ENCODE results near the gene AAMP.
A peak's percentile ranks its signal among the peaks of the same experiment; 100 is the strongest.

AAMP gene

DNA sequence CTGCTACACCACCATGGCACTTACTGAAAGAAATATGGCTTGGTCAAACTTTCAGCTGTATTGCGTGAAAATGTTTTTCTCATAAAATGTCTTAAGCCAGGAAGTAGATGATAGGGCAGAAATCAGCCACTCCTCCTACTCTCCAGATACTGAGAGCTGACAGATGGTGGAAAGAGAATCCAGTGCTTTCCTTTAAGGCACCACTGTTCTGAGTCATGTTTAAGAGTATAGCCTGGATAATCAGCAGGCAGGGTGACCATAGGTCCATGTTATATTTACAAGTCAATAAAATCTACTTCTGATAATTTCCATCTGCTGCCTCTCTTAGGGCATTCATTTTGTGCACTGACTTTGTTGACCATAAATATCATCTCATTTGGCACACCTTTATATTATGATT lies 31.1 kb downstream of the AAMP start:
- Mint-ChIP-seq H3K27me3 (no peaks in the 10 kb centered on the region), H3K27ac (peak overlapping the region; percentile 79), H3K4me1 (ENCODE audit: low read depth) (peaks cover 33% of the 10 kb centered on the region), H3K36me3 (ENCODE audit: low read depth) (peaks cover 99% of the 10 kb centered on the region), H3K4me3 (no peak overlapping the region), H3K9me3 (no peaks in the 10 kb centered on the region)
- DNase-seq, result no peak

DNA sequence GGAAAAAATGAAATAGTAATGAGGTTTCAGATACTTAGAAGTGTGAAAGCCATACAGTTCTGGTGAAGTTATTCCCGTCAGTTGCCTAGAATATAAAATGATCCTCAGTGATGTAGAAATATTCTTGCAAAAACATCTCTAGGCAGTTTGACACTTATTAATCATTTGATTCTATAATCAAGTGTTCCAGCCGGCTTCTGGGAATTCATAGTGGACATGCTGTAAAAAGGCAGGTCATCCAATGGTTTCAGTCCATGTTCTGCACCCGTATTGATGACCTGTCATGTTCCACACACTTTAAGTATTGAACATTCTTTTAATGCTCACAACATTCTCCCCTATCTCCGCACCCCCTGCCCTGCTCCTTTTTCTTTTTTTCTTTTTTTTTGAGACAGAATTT lies 33.1 kb downstream of the AAMP start:
- Mint-ChIP-seq H3K27ac (peak overlapping the region; percentile 79), H3K4me3 (no peak overlapping the region), H3K4me1 (ENCODE audit: low read depth) (peaks cover 35% of the 10 kb centered on the region), H3K27me3 (no peaks in the 10 kb centered on the region), H3K9me3 (no peaks in the 10 kb centered on the region), H3K36me3 (ENCODE audit: low read depth) (peaks cover 97% of the 10 kb centered on the region)
- DNase-seq, result no peak

DNA sequence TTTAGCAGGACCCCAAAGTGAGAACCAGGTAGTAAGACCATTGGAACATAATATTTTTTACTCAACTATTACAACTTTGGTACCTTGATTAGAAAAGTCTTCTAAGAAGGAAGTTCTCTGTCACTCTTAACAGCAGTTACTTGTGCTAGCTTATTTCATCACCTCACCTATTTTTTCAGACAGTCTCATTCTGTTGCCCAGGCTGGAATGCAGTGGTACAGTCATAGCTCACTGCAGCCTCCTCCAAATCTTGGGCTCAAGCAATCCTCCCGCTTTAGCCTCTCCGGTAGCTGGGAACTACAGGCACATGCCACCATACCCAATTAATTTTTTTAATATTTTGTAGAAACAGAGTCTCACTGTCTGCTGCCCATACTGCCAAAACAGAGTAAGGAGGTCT lies 34.9 kb downstream of the AAMP start:
- H3K9me3 Mint-ChIP-seq, result no peaks in the 10 kb centered on the region
- no peak for DNase-seq
- H3K36me3 Mint-ChIP-seq (ENCODE audit: low read depth), result peaks cover 97% of the 10 kb centered on the region
- H3K27me3 Mint-ChIP-seq, result no peaks in the 10 kb centered on the region
- peak overlapping the region; percentile 79 for H3K27ac Mint-ChIP-seq
- no peak overlapping the region for H3K4me3 Mint-ChIP-seq
- peaks cover 40% of the 10 kb centered on the region for H3K4me1 Mint-ChIP-seq (ENCODE audit: low read depth)

DNA sequence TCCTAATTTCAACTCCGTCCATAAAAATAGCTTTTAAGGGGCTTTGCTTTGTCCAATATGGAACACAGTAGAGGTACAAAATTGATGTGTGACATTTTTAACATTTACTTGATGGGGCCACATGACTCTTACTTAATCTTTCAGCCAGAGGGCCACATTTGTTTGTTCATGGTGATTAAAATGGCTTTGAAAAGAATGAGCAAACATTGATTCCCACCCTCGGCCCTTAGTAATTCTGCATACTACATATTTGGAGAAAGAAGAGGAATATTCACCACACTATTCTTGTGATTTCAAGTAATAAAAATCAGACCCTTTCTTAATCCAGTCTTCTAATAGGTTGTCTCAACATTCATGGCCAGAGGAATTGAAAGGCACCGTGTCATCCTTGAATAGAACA lies 35.4 kb downstream of the AAMP start:
- H3K27me3 Mint-ChIP-seq, result no peaks in the 10 kb centered on the region
- H3K9me3 Mint-ChIP-seq, result no peaks in the 10 kb centered on the region
- H3K4me1 Mint-ChIP-seq (ENCODE audit: low read depth), result peaks cover 44% of the 10 kb centered on the region
- H3K36me3 Mint-ChIP-seq (ENCODE audit: low read depth), result peaks cover 97% of the 10 kb centered on the region
- H3K27ac Mint-ChIP-seq, result peak overlapping the region; percentile 79
- DNase-seq, result no peak
- H3K4me3 Mint-ChIP-seq, result no peak overlapping the region

DNA sequence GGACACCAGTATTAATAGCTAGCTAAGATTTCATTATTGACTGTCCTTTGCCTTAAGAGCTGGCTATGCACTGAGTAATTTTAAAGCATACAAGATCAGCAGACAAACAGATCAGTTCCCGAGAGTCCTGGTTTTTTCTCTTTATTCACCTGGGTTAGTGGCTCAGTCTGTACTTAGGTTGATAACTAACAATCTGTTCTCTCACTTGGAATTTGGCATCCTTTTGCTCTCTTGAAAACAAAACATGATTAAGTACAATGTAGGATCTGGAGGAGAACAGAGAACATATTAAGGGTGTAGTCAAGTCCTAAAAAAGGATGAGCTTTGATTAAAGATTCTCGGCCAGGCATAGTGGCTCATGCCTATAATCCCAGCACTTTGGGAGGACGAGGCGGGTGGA lies 36.4 kb downstream of the AAMP start:
- H3K27ac Mint-ChIP-seq, result peak overlapping the region; percentile 73
- no peak overlapping the region for H3K4me3 Mint-ChIP-seq
- H3K27me3 Mint-ChIP-seq, result no peaks in the 10 kb centered on the region
- no peak for DNase-seq
- no peaks in the 10 kb centered on the region for H3K9me3 Mint-ChIP-seq
- H3K4me1 Mint-ChIP-seq (ENCODE audit: low read depth), result peaks cover 50% of the 10 kb centered on the region
- peaks cover 95% of the 10 kb centered on the region for H3K36me3 Mint-ChIP-seq (ENCODE audit: low read depth)

DNA sequence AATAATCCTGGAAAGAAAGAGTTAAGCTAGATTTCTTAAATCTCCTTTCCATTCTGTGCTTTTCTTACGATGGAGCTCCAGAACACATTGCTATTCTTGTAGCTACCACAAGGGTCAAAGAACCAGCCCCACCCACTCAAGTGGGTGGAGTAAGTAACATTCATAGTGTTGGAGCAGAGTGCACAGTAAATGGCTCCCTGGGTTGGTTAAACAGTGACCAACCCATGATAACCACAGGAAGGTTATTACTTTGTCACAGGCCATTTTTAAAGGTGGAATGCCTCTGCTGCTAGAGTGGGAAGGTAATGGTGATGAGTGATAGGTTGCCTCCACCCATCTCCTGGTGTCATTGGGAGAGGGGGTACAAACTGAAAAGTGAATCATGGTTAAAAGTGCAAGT lies 39.1 kb downstream of the AAMP start:
- peaks cover 95% of the 10 kb centered on the region for H3K36me3 Mint-ChIP-seq (ENCODE audit: low read depth)
- H3K27me3 Mint-ChIP-seq, result no peaks in the 10 kb centered on the region
- no peaks in the 10 kb centered on the region for H3K9me3 Mint-ChIP-seq
- peak overlapping the region; percentile 92 for H3K27ac Mint-ChIP-seq
- peaks cover 73% of the 10 kb centered on the region for H3K4me1 Mint-ChIP-seq (ENCODE audit: low read depth)
- DNase-seq, result no peak
- H3K4me3 Mint-ChIP-seq, result peak overlapping the region; percentile 56

DNA sequence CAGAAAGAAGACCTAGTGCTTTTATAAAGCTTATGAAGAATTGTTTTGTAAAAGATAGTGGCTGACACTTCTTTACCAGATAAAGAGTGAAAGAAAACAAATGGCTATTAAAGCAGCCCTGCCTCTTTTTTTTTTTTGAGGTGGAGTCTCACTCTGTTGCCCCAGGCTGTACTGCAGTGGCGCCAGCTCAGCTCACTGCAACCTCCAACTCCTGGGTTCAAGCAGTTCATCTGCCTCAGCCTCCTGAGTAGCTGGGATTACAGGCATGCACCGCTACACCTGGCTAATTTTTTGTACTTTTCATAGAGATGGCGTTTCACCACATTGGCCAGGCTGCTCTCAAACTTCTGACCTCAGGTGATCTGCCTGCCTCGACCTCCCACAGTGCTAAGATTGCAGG lies 40.1 kb downstream of the AAMP start:
- no peaks in the 10 kb centered on the region for H3K27me3 Mint-ChIP-seq
- H3K4me3 Mint-ChIP-seq, result peak overlapping the region; percentile 56
- DNase-seq, result no peak

DNA sequence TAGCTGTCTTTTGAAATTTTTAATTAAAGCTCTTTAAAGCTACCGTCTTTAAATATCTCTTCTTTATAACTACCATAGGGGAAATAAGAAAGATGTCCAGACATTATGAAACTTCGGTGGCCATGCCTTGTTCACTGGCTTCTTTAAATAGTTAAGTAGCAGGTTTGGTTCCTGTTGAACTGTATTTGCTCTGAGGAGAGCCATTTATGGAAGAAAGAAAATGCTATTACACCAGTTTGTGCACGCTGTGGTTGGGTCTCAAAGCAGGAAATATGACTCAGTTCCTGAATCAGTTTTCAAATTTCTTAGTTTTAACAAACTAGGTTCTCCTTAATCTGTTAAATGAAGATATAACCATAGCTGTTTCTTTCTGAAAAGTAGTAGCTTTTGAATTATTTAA lies 40.7 kb downstream of the AAMP start:
- peak overlapping the region; percentile 96 for H3K27ac Mint-ChIP-seq

More for the DNA sequence above, 40.1 kb downstream of the AAMP start:
- peaks cover 84% of the 10 kb centered on the region for H3K4me1 Mint-ChIP-seq (ENCODE audit: low read depth)
- H3K36me3 Mint-ChIP-seq (ENCODE audit: low read depth), result peaks cover 95% of the 10 kb centered on the region
- H3K9me3 Mint-ChIP-seq, result no peaks in the 10 kb centered on the region
- H3K27ac Mint-ChIP-seq, result peak overlapping the region; percentile 92

DNA sequence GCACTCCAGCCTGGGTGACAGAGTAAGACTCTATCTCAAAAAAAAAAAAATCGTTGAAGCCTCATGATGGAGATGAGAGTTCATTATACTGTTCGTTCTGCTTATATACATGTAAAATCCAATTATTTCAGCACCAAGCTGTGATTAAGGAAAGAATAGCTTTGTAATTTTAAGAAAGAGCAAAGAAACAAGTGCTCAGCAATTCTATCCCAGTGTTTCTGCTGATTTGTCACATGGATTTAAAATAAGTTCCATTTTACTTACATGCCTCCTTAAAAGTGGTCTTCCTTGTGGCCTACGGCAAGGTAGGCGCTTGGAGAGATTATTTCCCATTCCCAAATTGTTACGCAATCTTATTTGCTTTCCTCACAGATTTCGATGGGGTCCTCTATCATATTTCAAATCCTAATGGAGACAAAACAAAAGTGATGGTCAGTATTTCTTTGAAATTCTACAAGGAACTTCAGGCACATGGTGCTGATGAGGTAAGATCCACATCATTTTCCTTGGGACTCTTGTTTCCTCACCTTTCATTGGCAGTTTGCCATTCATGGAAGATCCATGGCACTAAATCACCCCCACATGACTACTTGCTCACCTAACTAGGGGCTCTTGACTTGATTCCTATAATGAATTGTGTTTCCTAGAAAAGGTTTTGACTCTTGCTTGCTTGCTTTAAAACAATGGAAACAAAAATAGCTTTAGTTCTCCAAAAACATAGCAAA lies 41.4 kb downstream of the AAMP start:
- peak overlapping the region; percentile 60 for H3K4me3 Mint-ChIP-seq
- H3K9me3 Mint-ChIP-seq, result no peaks in the 10 kb centered on the region
- peak overlapping the region; percentile 96 for H3K27ac Mint-ChIP-seq
- H3K27me3 Mint-ChIP-seq, result no peaks in the 10 kb centered on the region
- DNase-seq, result no peak
- H3K36me3 Mint-ChIP-seq (ENCODE audit: low read depth), result peaks cover 95% of the 10 kb centered on the region
- H3K4me1 Mint-ChIP-seq (ENCODE audit: low read depth), result peaks cover 85% of the 10 kb centered on the region

More for the DNA sequence above, 40.7 kb downstream of the AAMP start:
- Mint-ChIP-seq H3K36me3 (ENCODE audit: low read depth) (peaks cover 95% of the 10 kb centered on the region), H3K9me3 (no peaks in the 10 kb centered on the region), H3K27me3 (no peaks in the 10 kb centered on the region), H3K4me3 (peak overlapping the region; percentile 60), H3K4me1 (ENCODE audit: low read depth) (peaks cover 85% of the 10 kb centered on the region)
- DNase-seq, result no peak

DNA sequence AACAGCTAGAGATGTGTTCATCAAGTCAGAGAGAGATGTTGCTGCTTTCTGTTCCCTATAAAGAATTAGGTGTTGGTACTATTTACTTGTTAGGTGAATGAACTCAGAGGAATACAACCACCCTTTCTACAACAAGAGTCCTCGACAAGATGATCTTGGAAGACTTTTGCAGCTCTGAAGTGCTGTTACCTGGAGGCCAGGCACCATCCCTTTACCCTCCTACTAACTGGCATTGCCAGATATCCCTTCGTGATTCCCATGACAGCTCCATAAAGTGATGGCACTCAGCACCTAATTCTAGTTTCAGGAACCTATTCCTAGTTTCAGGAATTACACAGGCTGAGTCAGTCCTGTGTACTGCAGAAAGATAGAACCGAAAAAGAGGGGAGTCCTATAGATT lies 43.0 kb downstream of the AAMP start:
- peaks cover 98% of the 10 kb centered on the region for H3K36me3 Mint-ChIP-seq (ENCODE audit: low read depth)
- no peaks in the 10 kb centered on the region for H3K9me3 Mint-ChIP-seq
- H3K27me3 Mint-ChIP-seq, result no peaks in the 10 kb centered on the region
- H3K4me3 Mint-ChIP-seq, result no peak overlapping the region
- H3K27ac Mint-ChIP-seq, result peak overlapping the region; percentile 94
- H3K4me1 Mint-ChIP-seq (ENCODE audit: low read depth), result peaks cover 93% of the 10 kb centered on the region
- no peak for DNase-seq

DNA sequence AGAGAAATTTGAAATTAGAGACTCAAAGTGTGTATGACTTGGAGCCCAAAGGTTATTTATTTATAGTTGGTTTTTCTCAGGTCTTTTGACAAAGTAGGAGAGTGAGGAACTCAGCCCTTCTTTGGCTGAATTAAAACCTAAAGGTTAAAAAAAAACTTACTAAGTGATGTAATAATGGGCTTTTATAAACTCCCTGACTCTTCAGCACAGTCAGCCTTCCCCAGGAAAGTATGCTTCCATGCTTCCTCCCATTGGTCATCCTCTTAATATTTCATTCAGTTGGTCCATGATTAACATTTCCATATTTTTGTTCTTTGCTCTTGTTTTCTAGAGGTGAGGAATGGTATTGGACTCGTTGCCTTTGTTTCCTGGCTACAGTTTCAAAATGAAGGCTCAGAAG lies 45.8 kb downstream of the AAMP start:
- H3K27me3 Mint-ChIP-seq, result no peaks in the 10 kb centered on the region
- no peak for DNase-seq
- peaks cover 94% of the 10 kb centered on the region for H3K4me1 Mint-ChIP-seq (ENCODE audit: low read depth)
- peak overlapping the region; percentile 94 for H3K27ac Mint-ChIP-seq
- H3K9me3 Mint-ChIP-seq, result no peaks in the 10 kb centered on the region
- H3K36me3 Mint-ChIP-seq (ENCODE audit: low read depth), result peaks cover 100% of the 10 kb centered on the region
- H3K4me3 Mint-ChIP-seq, result peak overlapping the region; percentile 91

DNA sequence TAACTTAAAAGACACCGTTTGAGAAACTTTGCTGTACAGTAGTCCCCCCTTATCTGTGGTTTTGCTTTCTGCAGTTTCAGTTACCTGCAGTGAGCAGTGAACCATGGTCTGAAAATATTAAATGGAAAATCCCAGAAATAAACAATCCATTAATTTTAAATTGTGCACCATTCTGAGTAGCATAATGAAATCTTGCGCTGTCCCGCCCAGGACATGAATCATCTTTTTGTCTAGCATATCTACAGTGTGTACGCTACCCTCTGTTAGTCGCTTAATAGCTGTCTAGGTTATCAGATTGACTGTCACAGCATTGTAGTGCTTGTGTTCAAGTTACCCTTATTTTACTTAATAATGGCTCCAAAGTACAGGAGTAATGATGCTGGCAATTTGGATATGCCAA lies 46.9 kb downstream of the AAMP start:
- H3K27ac Mint-ChIP-seq, result peak overlapping the region; percentile 94
- no peaks in the 10 kb centered on the region for H3K27me3 Mint-ChIP-seq
- no peaks in the 10 kb centered on the region for H3K9me3 Mint-ChIP-seq
- no peak for DNase-seq
- H3K4me1 Mint-ChIP-seq (ENCODE audit: low read depth), result peaks cover 86% of the 10 kb centered on the region
- peak overlapping the region; percentile 91 for H3K4me3 Mint-ChIP-seq
- peaks cover 100% of the 10 kb centered on the region for H3K36me3 Mint-ChIP-seq (ENCODE audit: low read depth)

DNA sequence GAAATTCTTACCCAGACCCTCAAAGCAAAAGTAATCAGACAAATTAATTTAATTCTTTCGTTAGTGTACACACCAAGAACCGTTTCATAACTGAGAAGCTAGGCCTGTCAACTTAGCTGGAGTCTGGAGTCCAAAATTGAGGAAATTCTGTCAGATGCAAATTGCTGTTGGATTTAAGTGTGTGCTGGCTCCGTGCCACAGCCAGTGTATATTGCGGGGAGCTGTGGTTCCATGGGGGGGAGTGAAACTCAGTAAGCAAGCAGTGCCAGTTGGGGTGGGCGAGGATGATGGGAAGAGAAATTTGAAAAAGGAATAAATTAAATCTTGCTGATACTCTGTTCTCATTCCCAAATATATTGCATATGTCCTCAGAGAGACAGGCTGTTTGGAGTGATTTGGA lies 48.9 kb downstream of the AAMP start:
- no peaks in the 10 kb centered on the region for H3K27me3 Mint-ChIP-seq
- H3K9me3 Mint-ChIP-seq, result no peaks in the 10 kb centered on the region
- no peak for DNase-seq
- H3K36me3 Mint-ChIP-seq (ENCODE audit: low read depth), result peaks cover 91% of the 10 kb centered on the region
- peak overlapping the region; percentile 91 for H3K4me3 Mint-ChIP-seq
- H3K27ac Mint-ChIP-seq, result peak overlapping the region; percentile 94
- H3K4me1 Mint-ChIP-seq (ENCODE audit: low read depth), result peaks cover 78% of the 10 kb centered on the region

DNA sequence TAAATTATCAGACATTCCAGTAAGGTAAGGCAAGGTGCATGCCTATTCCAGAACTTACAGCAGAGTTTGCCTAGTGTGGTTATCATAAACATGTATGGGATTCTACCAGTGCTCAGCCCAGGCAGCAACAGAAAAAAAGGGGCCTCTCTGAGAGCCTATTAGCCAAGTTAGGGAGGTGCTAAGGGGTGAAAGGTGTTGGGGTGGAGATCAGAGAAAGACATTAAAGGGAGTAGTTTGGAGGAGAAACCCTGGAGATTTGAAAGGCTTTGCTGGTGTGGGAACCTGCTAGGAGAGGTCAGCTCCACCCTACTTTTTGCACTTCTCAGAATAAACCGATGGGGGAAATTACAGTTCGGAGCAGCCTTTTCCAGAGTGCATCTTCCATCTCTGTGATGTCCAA lies 50.0 kb downstream of the AAMP start:
- Mint-ChIP-seq H3K27me3 (no peaks in the 10 kb centered on the region), H3K4me1 (ENCODE audit: low read depth) (peaks cover 69% of the 10 kb centered on the region), H3K27ac (peak overlapping the region; percentile 94), H3K36me3 (ENCODE audit: low read depth) (peaks cover 80% of the 10 kb centered on the region), H3K9me3 (no peaks in the 10 kb centered on the region), H3K4me3 (peak overlapping the region; percentile 91)
- no peak for DNase-seq

DNA sequence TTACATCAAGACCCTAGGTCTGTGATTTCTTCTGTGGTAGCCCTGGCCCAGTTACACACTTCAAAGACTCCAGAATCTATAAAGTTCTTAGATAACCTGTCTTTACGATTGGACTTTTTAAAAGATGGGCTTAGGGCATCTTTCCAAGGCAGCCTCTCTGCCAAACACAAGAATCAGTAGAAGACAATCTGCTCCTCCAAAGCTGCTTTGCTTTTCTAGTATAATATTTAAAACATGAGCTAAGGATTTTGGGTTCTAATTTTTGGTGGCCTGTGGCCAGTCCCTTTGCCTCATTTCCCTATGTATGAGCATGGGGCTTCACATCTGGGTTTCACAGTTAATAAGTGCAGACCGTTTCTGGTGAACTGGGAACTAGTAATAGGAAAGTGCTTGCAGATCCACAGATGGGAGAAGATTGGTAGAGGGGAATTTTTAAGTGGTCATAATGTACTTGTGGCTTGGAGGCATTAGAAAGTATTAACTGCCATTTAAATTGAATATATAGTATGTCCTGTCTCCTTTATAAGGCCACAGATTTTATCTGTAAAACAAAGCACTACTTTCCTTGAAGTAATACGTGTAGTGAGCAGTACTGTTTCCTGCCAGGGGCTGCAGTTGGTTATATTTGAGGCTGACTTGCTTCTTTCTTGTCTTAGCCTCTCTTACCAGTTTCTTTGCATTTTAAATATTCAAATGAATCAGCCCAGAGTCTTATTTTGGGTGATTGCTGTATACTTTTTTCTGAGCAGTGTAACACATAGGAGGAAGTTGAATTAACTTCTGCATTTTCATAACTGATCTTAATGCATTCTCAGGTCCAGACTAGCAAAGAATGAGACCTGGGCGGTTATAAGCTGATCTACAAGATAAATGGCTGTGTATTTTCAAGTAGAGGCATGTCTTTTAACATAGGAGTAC lies 51.4 kb downstream of the AAMP start:
- peak overlapping the region; percentile 94 for H3K27ac Mint-ChIP-seq
- no peaks in the 10 kb centered on the region for H3K27me3 Mint-ChIP-seq
- H3K36me3 Mint-ChIP-seq (ENCODE audit: low read depth), result peaks cover 66% of the 10 kb centered on the region
- H3K4me3 Mint-ChIP-seq, result peak overlapping the region; percentile 91
- H3K9me3 Mint-ChIP-seq, result no peaks in the 10 kb centered on the region
- peaks cover 55% of the 10 kb centered on the region for H3K4me1 Mint-ChIP-seq (ENCODE audit: low read depth)
- no peak for DNase-seq
